Measurements from ENCODE around the gene MAGEH1. TPM values are rescaled to one million over a fixed set of nuclear protein-coding genes. Genes with fewer than 3 reads are reported as not detected.
"Not testable (repeated sequence)": the region's sequence is repeated elsewhere in the genome, so short reads cannot be mapped to it uniquely, and the experiment has no call there.

MAGEH1 gene
- total RNA-seq, 1 donor from 2014 or later: 25.6 TPM

DNA sequence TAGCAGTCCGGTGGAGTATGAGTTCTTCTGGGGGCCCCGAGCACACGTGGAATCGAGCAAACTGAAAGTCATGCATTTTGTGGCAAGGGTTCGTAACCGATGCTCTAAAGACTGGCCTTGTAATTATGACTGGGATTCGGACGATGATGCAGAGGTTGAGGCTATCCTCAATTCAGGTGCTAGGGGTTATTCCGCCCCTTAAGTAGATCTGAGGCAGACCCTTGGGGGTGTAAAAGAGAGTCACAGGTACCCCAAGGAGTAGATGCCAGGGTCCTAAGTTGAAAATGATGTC, 852 bp downstream of the MAGEH1 start:
- intact Hi-C loops (cut with DNase I): no loop called here
- Histone ChIP-seq H3K27ac (peak overlapping the region; percentile 82), H3K4me3 (peak overlapping the region; percentile 73), H3K27me3 (ENCODE audit: low read depth) (no peaks in the 10 kb centered on the region), H3K4me1 (peaks cover 8% of the 10 kb centered on the region), H3K9me3 (no peaks in the 10 kb centered on the region), H3K36me3 (no peaks in the 10 kb centered on the region)
- DNase-seq (no peak), ATAC-seq (no peak)
- TF ChIP-seq, protein P1, sequence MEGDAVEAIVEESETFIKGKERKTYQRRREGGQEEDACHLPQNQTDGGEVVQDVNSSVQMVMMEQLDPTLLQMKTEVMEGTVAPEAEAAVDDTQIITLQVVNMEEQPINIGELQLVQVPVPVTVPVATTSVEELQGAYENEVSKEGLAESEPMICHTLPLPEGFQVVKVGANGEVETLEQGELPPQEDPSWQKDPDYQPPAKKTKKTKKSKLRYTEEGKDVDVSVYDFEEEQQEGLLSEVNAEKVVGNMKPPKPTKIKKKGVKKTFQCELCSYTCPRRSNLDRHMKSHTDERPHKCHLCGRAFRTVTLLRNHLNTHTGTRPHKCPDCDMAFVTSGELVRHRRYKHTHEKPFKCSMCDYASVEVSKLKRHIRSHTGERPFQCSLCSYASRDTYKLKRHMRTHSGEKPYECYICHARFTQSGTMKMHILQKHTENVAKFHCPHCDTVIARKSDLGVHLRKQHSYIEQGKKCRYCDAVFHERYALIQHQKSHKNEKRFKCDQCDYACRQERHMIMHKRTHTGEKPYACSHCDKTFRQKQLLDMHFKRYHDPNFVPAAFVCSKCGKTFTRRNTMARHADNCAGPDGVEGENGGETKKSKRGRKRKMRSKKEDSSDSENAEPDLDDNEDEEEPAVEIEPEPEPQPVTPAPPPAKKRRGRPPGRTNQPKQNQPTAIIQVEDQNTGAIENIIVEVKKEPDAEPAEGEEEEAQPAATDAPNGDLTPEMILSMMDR (IDR thresholded peaks at IDR 0.05): no peak

DNA sequence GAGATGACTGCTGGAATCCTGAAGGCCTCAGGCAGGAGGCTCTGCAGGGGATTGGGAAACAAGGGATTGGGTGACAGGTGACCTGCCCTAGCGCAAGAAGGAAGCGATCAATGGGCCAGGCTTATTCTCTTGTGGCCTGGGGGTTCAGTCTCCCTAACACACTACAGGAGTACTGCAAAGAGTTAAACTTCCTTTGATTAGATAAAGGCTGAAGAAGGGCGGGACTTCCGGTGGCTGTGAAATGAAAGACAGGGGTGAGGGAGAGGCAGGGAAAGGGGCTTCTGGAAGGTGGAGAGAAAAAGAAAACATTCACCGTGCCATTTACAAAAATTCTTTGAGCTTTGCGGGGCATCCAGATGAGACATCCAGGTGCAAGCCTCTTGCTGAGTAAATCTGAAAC, 3.8 kb downstream of the MAGEH1 start:
- H3K27me3 ChIP-seq (ENCODE audit: low read depth); H3K4me1 ChIP-seq; ATAC-seq; H3K36me3 ChIP-seq; intact Hi-C loops (cut with DNase I); DNase-seq; H3K9me3 ChIP-seq; H3K27ac ChIP-seq; H3K4me3 ChIP-seq: not testable (repeated sequence)

DNA sequence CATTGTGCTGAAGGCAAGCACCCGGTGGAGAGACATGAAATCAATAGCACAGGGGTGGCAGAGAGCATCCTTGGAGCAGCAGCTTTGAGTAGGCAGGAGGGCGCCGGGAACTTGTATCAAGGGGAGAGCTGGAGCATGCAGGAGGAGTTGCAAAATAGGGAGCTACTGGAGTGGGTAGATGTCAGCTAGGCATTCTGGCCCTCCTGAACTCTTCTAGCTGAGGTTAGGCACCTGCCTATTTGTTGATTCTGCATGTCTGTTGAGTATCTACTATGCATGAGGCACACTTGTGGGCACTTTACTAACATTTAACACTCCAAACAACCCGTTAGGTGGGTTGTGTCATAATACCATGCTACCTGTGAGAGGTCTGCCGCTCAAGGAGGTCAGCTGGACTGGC, 7.5 kb downstream of the MAGEH1 start:
- intact Hi-C loops (cut with DNase I); H3K27ac ChIP-seq; H3K27me3 ChIP-seq (ENCODE audit: low read depth); H3K4me1 ChIP-seq; H3K4me3 ChIP-seq; H3K9me3 ChIP-seq; H3K36me3 ChIP-seq; DNase-seq: not testable (repeated sequence)
- ATAC-seq: peak; percentile 84 to 92

DNA sequence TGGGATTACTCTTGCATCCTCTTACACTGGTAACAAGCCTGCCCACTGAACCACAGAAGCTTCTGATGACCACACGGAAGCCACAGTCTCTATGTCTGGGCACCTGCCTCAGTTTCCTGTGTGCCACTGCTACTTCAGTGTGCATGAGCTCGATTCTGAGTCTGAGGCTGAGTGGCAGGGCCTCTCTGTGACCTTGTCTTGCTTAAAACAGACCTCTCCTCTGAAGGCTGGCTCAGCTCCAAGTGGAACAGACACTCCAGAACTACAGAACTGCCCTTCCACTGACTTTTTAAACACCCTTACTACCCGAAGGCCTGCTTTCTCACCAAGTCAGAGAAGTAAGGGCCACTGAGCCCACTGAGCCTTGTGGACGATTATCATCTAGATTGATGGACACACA, 8.0 kb downstream of the MAGEH1 start:
- H3K4me1 ChIP-seq; DNase-seq; H3K9me3 ChIP-seq; H3K36me3 ChIP-seq; H3K4me3 ChIP-seq; H3K27ac ChIP-seq; H3K27me3 ChIP-seq (ENCODE audit: low read depth); intact Hi-C loops (cut with DNase I): not testable (repeated sequence)
- ATAC-seq: peak in 1 of 2 donors; percentile 5

DNA sequence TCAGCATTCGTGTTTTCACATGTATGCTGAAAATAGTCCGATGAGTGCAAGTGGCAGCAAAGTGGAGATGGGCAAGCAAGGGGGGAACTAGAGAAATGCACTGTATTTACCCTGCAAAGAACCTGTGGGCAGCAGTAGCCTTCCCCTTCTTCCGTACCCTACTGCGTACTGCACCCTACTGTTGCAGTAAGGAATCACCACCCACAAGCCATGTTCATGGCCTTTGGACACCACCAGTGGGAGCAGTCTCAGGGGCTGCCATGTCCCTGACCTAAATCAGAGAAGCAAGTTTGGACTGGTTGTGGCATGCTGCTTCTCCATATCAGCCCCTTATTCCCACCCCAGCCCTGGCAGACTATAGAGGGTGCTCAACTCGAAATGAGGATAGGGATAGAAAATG, 12.1 kb downstream of the MAGEH1 start:
- intact Hi-C loops (cut with DNase I); H3K27ac ChIP-seq; H3K9me3 ChIP-seq; H3K4me1 ChIP-seq; H3K36me3 ChIP-seq; ATAC-seq; H3K27me3 ChIP-seq (ENCODE audit: low read depth); DNase-seq; H3K4me3 ChIP-seq: not testable (repeated sequence)

DNA sequence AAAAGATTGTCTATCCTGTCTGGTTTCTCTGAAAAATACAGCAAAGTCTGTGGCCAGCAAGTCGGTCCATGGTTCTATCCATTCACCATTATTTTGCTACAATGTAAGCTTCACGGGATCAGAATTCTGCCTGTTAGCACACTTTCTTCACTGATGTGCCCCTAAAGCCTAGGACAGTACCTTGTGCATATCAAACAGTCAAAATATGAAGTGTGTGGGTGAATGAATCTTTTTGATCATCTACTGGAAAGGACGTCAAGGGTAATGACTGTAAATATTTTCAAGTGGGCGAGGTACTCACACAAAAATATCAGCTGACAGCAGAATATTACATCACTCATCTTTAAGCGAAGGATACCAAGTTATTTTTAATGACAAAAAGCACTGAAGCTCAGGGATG, 13.2 kb downstream of the MAGEH1 start:
- H3K9me3 ChIP-seq; DNase-seq; intact Hi-C loops (cut with DNase I); H3K4me3 ChIP-seq; H3K27ac ChIP-seq; H3K27me3 ChIP-seq (ENCODE audit: low read depth); H3K36me3 ChIP-seq; ATAC-seq; H3K4me1 ChIP-seq: not testable (repeated sequence)

DNA sequence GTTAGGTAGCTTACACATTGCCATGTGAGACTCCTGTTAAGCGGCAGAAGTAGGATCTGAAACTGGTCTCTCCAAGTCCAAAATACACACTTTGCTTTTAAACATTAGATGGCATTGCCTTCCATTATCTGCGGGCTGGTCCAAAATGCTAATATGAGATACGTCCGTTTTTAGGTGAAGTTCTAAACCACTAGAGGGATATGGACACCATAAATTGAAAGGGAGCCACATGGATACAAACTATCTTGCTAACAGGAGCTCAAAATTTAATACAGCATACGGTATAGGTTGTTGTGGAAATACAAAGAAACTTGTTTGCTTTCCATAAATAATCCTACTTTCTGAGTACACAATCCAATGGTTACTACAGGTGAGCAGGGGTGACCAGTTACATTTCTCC, 13.9 kb downstream of the MAGEH1 start:
- H3K27ac ChIP-seq; H3K9me3 ChIP-seq; DNase-seq; ATAC-seq; intact Hi-C loops (cut with DNase I); H3K4me1 ChIP-seq; H3K36me3 ChIP-seq; H3K4me3 ChIP-seq; H3K27me3 ChIP-seq (ENCODE audit: low read depth): not testable (repeated sequence)

DNA sequence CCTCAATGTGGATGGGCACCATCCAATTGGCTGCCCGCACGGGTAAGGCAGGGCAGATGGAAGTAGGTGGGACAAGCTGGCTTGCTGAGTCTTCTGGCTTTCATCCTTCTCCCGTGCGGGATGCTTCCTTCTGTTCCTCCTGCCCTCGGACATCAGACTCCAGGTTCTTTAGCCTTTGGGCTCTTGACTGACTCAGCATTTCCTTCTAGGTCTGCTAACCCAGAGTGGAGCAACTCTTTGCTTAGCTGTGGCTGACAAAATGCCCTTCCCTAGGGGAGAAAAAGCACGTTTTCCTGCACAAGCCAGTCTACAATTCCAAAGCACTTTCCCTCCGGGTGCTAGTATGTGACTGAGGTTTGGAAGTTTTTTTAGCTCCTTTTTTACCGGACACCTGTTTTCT, 28.0 kb downstream of the MAGEH1 start:
- ATAC-seq; intact Hi-C loops (cut with DNase I): not testable (repeated sequence)

DNA sequence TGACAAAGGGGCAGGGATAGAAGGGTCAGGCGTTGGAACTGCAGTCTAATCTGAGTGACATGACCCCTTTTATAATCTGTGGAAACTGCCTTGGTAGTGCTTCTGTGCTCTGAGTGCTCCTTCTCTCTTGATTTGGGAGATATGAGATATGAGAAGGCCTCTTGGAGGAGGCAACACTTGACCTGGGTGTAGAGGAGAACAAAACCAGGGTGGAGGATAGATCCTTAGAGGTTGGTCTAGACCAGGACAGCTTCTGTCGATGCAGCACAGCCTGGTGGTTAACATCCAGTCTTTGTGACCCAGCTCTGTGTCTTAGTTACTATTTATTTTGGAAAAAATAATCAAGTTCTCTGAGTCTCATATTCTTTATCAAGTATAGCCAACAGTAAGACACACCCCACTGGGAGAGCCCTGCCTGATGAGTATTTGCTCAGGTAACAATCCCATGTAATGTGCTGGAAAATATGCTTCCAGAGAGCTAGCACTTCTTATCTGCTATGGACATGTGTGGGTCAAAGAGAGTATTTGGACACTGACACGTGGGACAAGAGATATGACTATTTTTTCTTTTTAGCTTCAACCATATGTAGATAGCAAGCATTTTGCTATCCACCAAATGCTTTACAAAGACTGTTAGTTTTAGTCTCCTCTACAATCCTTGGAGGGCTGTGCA, 28.6 kb downstream of the MAGEH1 start:
- Histone ChIP-seq H3K36me3 (no peaks in the 10 kb centered on the region), H3K27ac (no peak overlapping the region), H3K4me1 (no peaks in the 10 kb centered on the region), H3K27me3 (ENCODE audit: low read depth) (no peaks in the 10 kb centered on the region), H3K4me3 (no peak overlapping the region), H3K9me3 (no peaks in the 10 kb centered on the region)
- DNase-seq (no peak), ATAC-seq (no peak)
- intact Hi-C loops (cut with DNase I): no loop called here
- TF ChIP-seq, protein P1 (IDR thresholded peaks at IDR 0.05): no peak

More for the DNA sequence above, 28.0 kb downstream of the MAGEH1 start:
- H3K4me3 ChIP-seq; H3K9me3 ChIP-seq; H3K27ac ChIP-seq; H3K27me3 ChIP-seq (ENCODE audit: low read depth); H3K36me3 ChIP-seq; H3K4me1 ChIP-seq; DNase-seq: not testable (repeated sequence)

All from lower lobe of right lung (tissue), 2 donors.